ENCODE measurements around the gene EVI2A.

Gene EVI2A

DNA sequence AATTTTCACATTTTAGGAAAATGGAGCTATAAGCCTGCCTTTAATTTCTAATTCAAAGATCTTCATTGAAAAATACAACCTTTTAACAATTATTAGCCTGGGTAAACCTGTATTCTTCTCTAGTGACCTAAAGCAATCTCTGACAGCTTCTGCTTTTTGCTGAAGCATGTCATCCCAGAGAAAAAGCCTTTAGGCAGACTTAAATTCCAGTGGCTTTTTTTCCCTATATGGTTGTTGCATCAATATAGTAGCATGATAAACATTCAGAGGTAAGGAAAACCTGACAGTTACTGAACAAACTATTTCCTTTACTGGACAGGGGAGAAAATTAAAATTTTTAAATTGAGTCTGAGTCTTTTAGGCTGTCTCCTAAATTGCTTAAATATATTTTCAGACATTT lies 7.8 kb upstream of the EVI2A start:
- Histone ChIP-seq H3K4me3 (ENCODE audit: low read depth, low read length) (no peak overlapping the region), H3K4me2 (ENCODE audit: low read length) (no peak overlapping the region), H3K9me3 (ENCODE audit: control insufficient read depth, low read length) (no peaks in the 10 kb centered on the region), H3K27ac (no peak overlapping the region), H3K36me3 (ENCODE audit: control insufficient read depth, insufficient read depth, low read length) (no peaks in the 10 kb centered on the region), H2AFZ (no peak overlapping the region), H3K9ac (no peak overlapping the region), H3K79me2 (no peaks in the 10 kb centered on the region), H3K4me1 (no peaks in the 10 kb centered on the region), H3K27me3 (ENCODE audit: control insufficient read depth, insufficient read depth, low read length) (no peaks in the 10 kb centered on the region)
- TF ChIP-seq, protein P1, sequence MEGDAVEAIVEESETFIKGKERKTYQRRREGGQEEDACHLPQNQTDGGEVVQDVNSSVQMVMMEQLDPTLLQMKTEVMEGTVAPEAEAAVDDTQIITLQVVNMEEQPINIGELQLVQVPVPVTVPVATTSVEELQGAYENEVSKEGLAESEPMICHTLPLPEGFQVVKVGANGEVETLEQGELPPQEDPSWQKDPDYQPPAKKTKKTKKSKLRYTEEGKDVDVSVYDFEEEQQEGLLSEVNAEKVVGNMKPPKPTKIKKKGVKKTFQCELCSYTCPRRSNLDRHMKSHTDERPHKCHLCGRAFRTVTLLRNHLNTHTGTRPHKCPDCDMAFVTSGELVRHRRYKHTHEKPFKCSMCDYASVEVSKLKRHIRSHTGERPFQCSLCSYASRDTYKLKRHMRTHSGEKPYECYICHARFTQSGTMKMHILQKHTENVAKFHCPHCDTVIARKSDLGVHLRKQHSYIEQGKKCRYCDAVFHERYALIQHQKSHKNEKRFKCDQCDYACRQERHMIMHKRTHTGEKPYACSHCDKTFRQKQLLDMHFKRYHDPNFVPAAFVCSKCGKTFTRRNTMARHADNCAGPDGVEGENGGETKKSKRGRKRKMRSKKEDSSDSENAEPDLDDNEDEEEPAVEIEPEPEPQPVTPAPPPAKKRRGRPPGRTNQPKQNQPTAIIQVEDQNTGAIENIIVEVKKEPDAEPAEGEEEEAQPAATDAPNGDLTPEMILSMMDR (IDR thresholded peaks at IDR 0.05), result no peak

DNA sequence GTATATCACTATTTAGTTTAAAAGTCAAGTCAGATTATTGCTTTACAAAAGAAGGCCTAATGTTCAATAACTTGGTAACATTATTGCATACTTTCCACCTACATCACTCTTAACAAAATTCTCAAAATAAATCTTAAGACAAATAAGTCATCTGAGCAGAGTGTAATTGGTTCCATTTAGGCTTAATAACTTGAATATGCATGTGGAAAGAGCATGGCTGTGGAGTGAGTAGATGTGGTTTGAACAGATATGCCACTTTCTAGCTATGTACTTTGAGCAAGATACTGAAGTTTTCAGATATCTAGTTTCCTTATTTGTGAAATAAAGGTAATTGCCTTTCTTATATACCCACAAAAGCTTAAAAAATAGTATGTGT lies 6.7 kb upstream of the EVI2A start:
- no peak overlapping the region for H3K4me2 ChIP-seq (ENCODE audit: low read length)
- H3K4me1 ChIP-seq, result no peaks in the 10 kb centered on the region
- H3K9ac ChIP-seq, result no peak overlapping the region
- no peaks in the 10 kb centered on the region for H3K27me3 ChIP-seq (ENCODE audit: control insufficient read depth, insufficient read depth, low read length)
- no peak overlapping the region for H2AFZ ChIP-seq
- H3K79me2 ChIP-seq, result no peaks in the 10 kb centered on the region
- H3K36me3 ChIP-seq (ENCODE audit: control insufficient read depth, insufficient read depth, low read length), result no peaks in the 10 kb centered on the region
- H3K9me3 ChIP-seq (ENCODE audit: control insufficient read depth, low read length), result no peaks in the 10 kb centered on the region
- H3K4me3 ChIP-seq (ENCODE audit: low read depth, low read length), result no peak overlapping the region
- H3K27ac ChIP-seq, result no peak overlapping the region
- TF ChIP-seq, protein P1 (IDR thresholded peaks at IDR 0.05), result no peak

DNA sequence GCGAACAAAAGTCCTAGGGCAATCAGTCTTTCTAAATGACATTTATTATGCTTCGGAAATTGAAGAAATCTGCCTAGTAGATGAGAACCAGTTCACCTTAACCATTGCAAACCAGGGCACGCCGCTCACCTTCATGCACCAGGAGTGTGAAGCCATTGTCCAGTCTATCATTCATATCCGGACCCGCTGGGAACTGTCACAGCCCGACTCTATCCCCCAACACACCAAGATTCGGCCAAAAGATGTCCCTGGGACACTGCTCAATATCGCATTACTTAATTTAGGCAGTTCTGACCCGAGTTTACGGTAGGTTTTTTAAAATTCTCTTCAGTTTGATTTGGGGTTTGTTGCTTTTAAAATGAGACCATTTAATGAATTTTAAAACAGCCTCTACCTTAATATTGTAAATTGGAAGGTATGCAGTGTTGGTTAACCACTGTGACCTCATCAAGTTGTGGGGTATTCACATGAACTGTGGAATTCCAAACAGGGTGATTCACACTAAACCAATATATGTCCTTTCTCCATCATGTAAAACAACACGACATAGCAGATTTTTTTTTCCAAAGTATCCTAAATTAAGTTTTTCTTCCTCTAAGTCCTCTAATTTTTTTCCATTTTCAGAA lies 6.2 kb upstream of the EVI2A start:
- no peak overlapping the region for H3K27ac ChIP-seq
- no peak overlapping the region for H3K4me3 ChIP-seq (ENCODE audit: low read depth, low read length)
- H3K79me2 ChIP-seq, result no peaks in the 10 kb centered on the region
- H3K4me2 ChIP-seq (ENCODE audit: low read length), result no peak overlapping the region
- H3K4me1 ChIP-seq, result no peaks in the 10 kb centered on the region
- no peaks in the 10 kb centered on the region for H3K27me3 ChIP-seq (ENCODE audit: control insufficient read depth, insufficient read depth, low read length)
- no peak overlapping the region for H2AFZ ChIP-seq
- no peaks in the 10 kb centered on the region for H3K36me3 ChIP-seq (ENCODE audit: control insufficient read depth, insufficient read depth, low read length)
- TF ChIP-seq, protein P1 (IDR thresholded peaks at IDR 0.05), result no peak
- H3K9ac ChIP-seq, result no peak overlapping the region
- no peaks in the 10 kb centered on the region for H3K9me3 ChIP-seq (ENCODE audit: control insufficient read depth, low read length)

DNA sequence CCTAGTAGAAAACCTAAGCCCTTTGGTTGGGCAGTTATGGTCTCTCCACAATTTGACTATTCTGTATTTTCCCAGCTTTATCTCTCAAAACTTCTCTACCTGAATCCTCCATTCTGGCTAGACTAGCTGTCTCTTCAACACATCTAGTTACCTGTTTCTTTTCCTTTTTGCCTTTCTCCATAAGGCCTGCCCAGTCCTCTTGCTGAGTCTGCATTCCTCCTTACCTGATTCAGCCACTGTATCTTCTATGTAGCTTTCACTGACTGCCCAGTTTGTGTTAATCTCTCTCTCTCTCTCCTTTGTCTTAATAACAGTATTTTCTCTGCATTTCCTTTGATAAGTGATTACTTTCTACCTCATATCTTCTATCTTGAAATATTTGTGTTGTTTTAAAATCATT lies 2.1 kb upstream of the EVI2A start:
- Histone ChIP-seq H3K4me2 (ENCODE audit: low read length) (no peak overlapping the region), H3K4me3 (ENCODE audit: low read depth, low read length) (no peak overlapping the region), H2AFZ (no peak overlapping the region), H3K4me1 (no peaks in the 10 kb centered on the region), H3K27me3 (ENCODE audit: control insufficient read depth, insufficient read depth, low read length) (no peaks in the 10 kb centered on the region), H3K79me2 (no peaks in the 10 kb centered on the region), H3K9me3 (ENCODE audit: control insufficient read depth, low read length) (no peaks in the 10 kb centered on the region), H3K36me3 (ENCODE audit: control insufficient read depth, insufficient read depth, low read length) (no peaks in the 10 kb centered on the region), H3K27ac (no peak overlapping the region), H3K9ac (no peak overlapping the region)
- TF ChIP-seq, protein P1 (IDR thresholded peaks at IDR 0.05), result no peak

DNA sequence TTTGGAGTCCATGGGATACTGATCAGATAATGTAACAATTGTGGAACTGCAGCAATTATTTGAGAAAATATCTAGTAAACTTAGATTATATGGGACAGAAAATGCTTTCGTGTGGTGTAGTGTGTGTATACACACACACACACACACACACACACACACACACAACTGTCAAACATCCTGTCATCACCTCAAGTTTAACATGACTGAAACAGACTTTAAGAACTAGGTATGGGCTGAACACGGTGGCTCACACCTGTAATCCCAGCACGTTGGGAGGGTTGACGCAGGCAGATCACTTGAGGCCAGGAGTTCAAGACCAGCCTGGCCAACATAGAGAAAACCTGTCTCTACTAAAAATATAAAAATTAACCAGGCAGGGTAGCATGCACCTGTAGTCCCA lies 544 bp upstream of the EVI2A start:
- Histone ChIP-seq H3K4me1 (no peaks in the 10 kb centered on the region), H3K4me3 (ENCODE audit: low read depth, low read length) (no peak overlapping the region), H3K36me3 (ENCODE audit: control insufficient read depth, insufficient read depth, low read length) (no peaks in the 10 kb centered on the region), H2AFZ (no peak overlapping the region), H3K9ac (no peak overlapping the region), H3K4me2 (ENCODE audit: low read length) (no peak overlapping the region), H3K27me3 (ENCODE audit: control insufficient read depth, insufficient read depth, low read length) (no peaks in the 10 kb centered on the region), H3K79me2 (no peaks in the 10 kb centered on the region), H3K27ac (no peak overlapping the region), H3K9me3 (ENCODE audit: control insufficient read depth, low read length) (no peaks in the 10 kb centered on the region)
- TF ChIP-seq, protein P1 (IDR thresholded peaks at IDR 0.05), result no peak
